SK-N-SH (cell line): ENCODE data around the gene SMPD3. TPM values are rescaled to one million over a fixed set of nuclear protein-coding genes. Genes with fewer than 3 reads are reported as not detected.

Source experiments
- CTCF ChIA-PET: fragments of 300-600, 350-600 bp; formaldehyde crosslinking; extraction: SDS; loops from one replicate; lab custom pipeline; 2021; lab: Yijun Ruan, JAX
- POLR2A ChIA-PET: fragments of 350-600 bp; sonication (Branson Sonifier 250); formaldehyde crosslinking; extraction: SDS; loops from one replicate; lab custom pipeline; 2020; ENCODE audit warnings: antibody characterized with exemption, inconsistent platforms; lab: Yijun Ruan, JAX
- DNase-seq: peaks from one replicate; pipeline ENCODE4 v3.0.0; 2012
- H2AFZ ChIP-seq: fragments of 200-600 bp; sonication (generic); 2 replicates; pipeline ENCODE4 v1.8.1; 2016; ENCODE audit warnings: antibody characterized with exemption, mild to moderate bottlenecking, low read depth
- H3F3A ChIP-seq: fragments of 200-600 bp; sonication (generic); replicated peaks from 2 replicates; pipeline ENCODE3; 2016; ENCODE audit warnings: antibody characterized with exemption, mild to moderate bottlenecking; ENCODE audit not compliant: insufficient read depth
- H3K27ac ChIP-seq, 2 experiments: fragments of 200-500 bp in 1 of 2; fragments of 200-600 bp in 1 of 2; sonication (Bioruptor generic) in 1 of 2; sonication (generic), shearing (Covaris generic) in 1 of 2; 2 replicates each; pipeline versions ENCODE4 v1.5.1 to v1.6.1; 2014 to 2016; ENCODE audit warnings: low read depth in 2 of 2, inconsistent platforms in 1 of 2, low read length in 1 of 2, mild to moderate bottlenecking in 1 of 2, mixed read lengths in 1 of 2
- H3K27me3 ChIP-seq: fragments of 200-600 bp; sonication (generic), shearing (Covaris generic); 2 replicates; pipeline ENCODE4 v1.6.1; 2016; ENCODE audit warnings: mixed run types; ENCODE audit not compliant: insufficient read depth
- H3K36me3 ChIP-seq, 2 experiments: fragments of 200-500 bp in 1 of 2; fragments of 200-600 bp in 1 of 2; sonication (Bioruptor generic) in 1 of 2; sonication (generic) in 1 of 2; replicated peaks in 1 of 2; 2 replicates each; pipeline versions ENCODE3 to v1.5.1; 2014 to 2016; ENCODE audit warnings: low read length in 1 of 2, mild to moderate bottlenecking in 1 of 2; ENCODE audit not compliant: insufficient read depth in 2 of 2, control insufficient read depth in 1 of 2
- H3K4me1 ChIP-seq, 2 experiments: fragments of 200-500 bp in 1 of 2; fragments of 200-600 bp in 1 of 2; sonication (Bioruptor generic) in 1 of 2; sonication (generic), shearing (Covaris generic) in 1 of 2; 2 replicates each; pipeline versions ENCODE4 v1.5.1 to v1.6.1; 2014 to 2016; ENCODE audit warnings: low read depth in 1 of 2, low read length in 1 of 2, mixed run types in 1 of 2; ENCODE audit not compliant: insufficient read depth in 2 of 2, control insufficient read depth in 1 of 2
- H3K4me2 ChIP-seq: fragments of 200-600 bp; sonication (generic), shearing (Covaris generic); 2 replicates; pipeline ENCODE4 v1.6.1; 2017; ENCODE audit warnings: mixed run types
- H3K4me3 ChIP-seq, 2 experiments: fragments of 200-500 bp in 1 of 2; fragments of 200-600 bp in 1 of 2; sonication (Bioruptor generic) in 1 of 2; sonication (generic), shearing (Covaris generic) in 1 of 2; 2 replicates each; pipeline versions ENCODE4 v1.5.1 to v1.8.1; 2014 to 2016; ENCODE audit warnings: low read depth in 2 of 2, inconsistent platforms in 1 of 2, low read length in 1 of 2, mild to moderate bottlenecking in 1 of 2, mixed read lengths in 1 of 2, moderate library complexity in 1 of 2
- H3K79me2 ChIP-seq: fragments of 200-600 bp; sonication (generic); 2 replicates; pipeline ENCODE4 v1.8.1; 2017; ENCODE audit warnings: mild to moderate bottlenecking; ENCODE audit not compliant: insufficient read depth
- H3K9ac ChIP-seq: fragments of 200-600 bp; sonication (generic); 2 replicates; pipeline ENCODE4 v1.6.1; 2017; ENCODE audit warnings: mixed run types
- H3K9me2 ChIP-seq: fragments of 200-600 bp; sonication (generic); 2 replicates; pipeline ENCODE4 v1.6.1; 2017; ENCODE audit warnings: mixed run types
- H3K9me3 ChIP-seq: fragments of 200-600 bp; sonication (generic); 2 replicates; pipeline ENCODE4 v1.6.1; 2017; ENCODE audit warnings: mixed run types, mild to moderate bottlenecking, moderate library complexity
- H4K20me1 ChIP-seq: fragments of 200-600 bp; sonication (generic); 2 replicates; pipeline ENCODE4 v1.6.1; 2017; ENCODE audit warnings: mild to moderate bottlenecking, mixed run types; ENCODE audit not compliant: insufficient read depth
- CHD2 ChIP-seq: fragments of 150-350 bp; IDR thresholded peaks from 2 replicates; pipeline ENCODE4 v1.6.1; 2018; ENCODE audit warnings: low read length; ENCODE audit not compliant: partially characterized antibody
- EZH2phosphoT487 ChIP-seq: fragments of 200-600 bp; sonication (generic); IDR thresholded peaks from 2 replicates; pipeline ENCODE4 v1.6.1; 2017; ENCODE audit warnings: low read depth, mixed run types, mild to moderate bottlenecking, antibody characterized with exemption, moderate library complexity, borderline replicate concordance
- FOSL2 ChIP-seq: IDR thresholded peaks from 2 replicates; pipeline ENCODE4 v1.4.0; 2012; ENCODE audit warnings: low read depth, mild to moderate bottlenecking, moderate library complexity, borderline replicate concordance
- FOXM1 ChIP-seq: IDR thresholded peaks from 2 replicates; pipeline ENCODE4 v1.4.0; 2012; ENCODE audit warnings: low read depth, mild to moderate bottlenecking
- IRF3 ChIP-seq: fragments of 150-350 bp; IDR thresholded peaks from 2 replicates; pipeline ENCODE4 v1.6.1; 2016; ENCODE audit warnings: mild to moderate bottlenecking, low read depth, low read length
- JUND ChIP-seq: IDR thresholded peaks from 2 replicates; pipeline ENCODE4 v1.4.0; 2012
- MAX ChIP-seq: IDR thresholded peaks from 2 replicates; pipeline ENCODE4 v1.4.0; 2012; ENCODE audit warnings: low read depth
- MEF2A ChIP-seq: IDR thresholded peaks from 2 replicates; pipeline ENCODE4 v1.4.0; 2012; ENCODE audit warnings: low read depth, borderline replicate concordance
- NFIC ChIP-seq: IDR thresholded peaks from 2 replicates; pipeline ENCODE4 v1.4.0; 2012; ENCODE audit warnings: borderline replicate concordance
- PBX3 ChIP-seq: IDR thresholded peaks from 2 replicates; pipeline ENCODE4; 2012
- REST ChIP-seq: IDR thresholded peaks from 2 replicates; pipeline ENCODE4 v1.6.1; 2012; ENCODE audit warnings: mild to moderate bottlenecking, low read depth, low read length, moderate library complexity
- RFX5 ChIP-seq: IDR thresholded peaks from 2 replicates; pipeline ENCODE4 v1.6.1; 2012; ENCODE audit warnings: mild to moderate bottlenecking, improper control_type of control experiment, low read length
- SIN3A ChIP-seq: IDR thresholded peaks from 2 replicates; pipeline ENCODE4 v1.6.1; 2012; ENCODE audit warnings: low read depth, mild to moderate bottlenecking, low read length, moderate library complexity, borderline replicate concordance
- SMC3 ChIP-seq: IDR thresholded peaks from 2 replicates; pipeline ENCODE4 v1.6.1; 2012; ENCODE audit warnings: low read depth, low read length, improper control_type of control experiment
- TAF1 ChIP-seq: IDR thresholded peaks from 2 replicates; pipeline ENCODE4 v1.6.1; 2012; ENCODE audit warnings: low read depth, mild to moderate bottlenecking, low read length, moderate library complexity, borderline replicate concordance
- TCF12 ChIP-seq: IDR thresholded peaks from 2 replicates; pipeline ENCODE4 v1.4.0; 2012
- WGBS: methylation state at CpG from one replicate; pipeline ENCODE4 v1.1.6; 2017; ENCODE audit warnings: low lambda C conversion rate; 5-methylcytosine and 5-hydroxymethylcytosine counted together
- polyA plus RNA-seq, 3 experiments: library from polyadenylated mRNA; depleted of rRNA; stranded (reverse); fragments of >200 nt; gene quantifications; 2 replicates each; pipeline ENCODE4 v1.2.3, GENCODE V29; 2012

The SMPD3 gene
- polyA plus RNA-seq, 1 of the 3 experiments (the other 2 are of a cell fraction), result 0.38 TPM

GRCh38 chr16:68408428-68408827 is 39.9 kb downstream of the SMPD3 start:
- no peak for DNase-seq
- H3K27me3 ChIP-seq, result peaks cover 7% of the 10 kb centered on the region; the same call in 1 of the 2 replicates
- H2AFZ ChIP-seq, result no peak overlapping the region
- POLR2A ChIA-PET, result no interaction called here
- no peaks in the 10 kb centered on the region for H4K20me1 ChIP-seq
- no peaks in the 10 kb centered on the region for H3K36me3 ChIP-seq
- H3K9ac ChIP-seq, result no peak overlapping the region
- H3K27ac ChIP-seq, result no peak overlapping the region
- no peak overlapping the region for H3K4me2 ChIP-seq
- H3K4me3 ChIP-seq, result no peak overlapping the region
- H3K79me2 ChIP-seq, result no peaks in the 10 kb centered on the region
- CTCF ChIA-PET, result interaction anchor here (0.9 to 3.6 kb wide), 10 partner anchors 8 to 113 kb away, joined by 3 to 30 read pairs (median 8); no protein-coding TSS in a partner anchor
- WGBS, result 67% methylated on average over 1 of the region's 1 CpG
- H3K9me3 ChIP-seq, result no peaks in the 10 kb centered on the region
- no peaks in the 10 kb centered on the region; the same call in 1 of the 2 replicates for H3K9me2 ChIP-seq
- no peaks in the 10 kb centered on the region for H3F3A ChIP-seq
- no peak for TF ChIP-seq MAX
- TF ChIP-seq TCF12, result no peak
- TF ChIP-seq FOSL2, result no peak
- TF ChIP-seq EZH2phosphoT487, result no peak
- no peak for TF ChIP-seq REST
- no peak for TF ChIP-seq NFIC
- TF ChIP-seq TAF1, result no peak
- no peak for TF ChIP-seq JUND
- no peak for TF ChIP-seq SIN3A
- no peak for TF ChIP-seq PBX3
- TF ChIP-seq RFX5, result no peak
- no peak for TF ChIP-seq SMC3
- TF ChIP-seq FOXM1, result no peak
- TF ChIP-seq CHD2, result no peak
- no peak for TF ChIP-seq IRF3
- no peak for TF ChIP-seq MEF2A
- peaks cover 7 to 14% of the 10 kb centered on the region in 2 experiments; a peak in 3 of 4 replicates for H3K4me1 ChIP-seq
